IPS-11a (cell line): ENCODE data around the gene CYRIA.

ENCODE experiments used
- H3K4me3 ChIP-seq: one replicate; pipeline ENCODE4 v1.5.1; 2013; ENCODE audit warnings: low read depth, low read length, control low read depth

Gene CYRIA

DNA sequence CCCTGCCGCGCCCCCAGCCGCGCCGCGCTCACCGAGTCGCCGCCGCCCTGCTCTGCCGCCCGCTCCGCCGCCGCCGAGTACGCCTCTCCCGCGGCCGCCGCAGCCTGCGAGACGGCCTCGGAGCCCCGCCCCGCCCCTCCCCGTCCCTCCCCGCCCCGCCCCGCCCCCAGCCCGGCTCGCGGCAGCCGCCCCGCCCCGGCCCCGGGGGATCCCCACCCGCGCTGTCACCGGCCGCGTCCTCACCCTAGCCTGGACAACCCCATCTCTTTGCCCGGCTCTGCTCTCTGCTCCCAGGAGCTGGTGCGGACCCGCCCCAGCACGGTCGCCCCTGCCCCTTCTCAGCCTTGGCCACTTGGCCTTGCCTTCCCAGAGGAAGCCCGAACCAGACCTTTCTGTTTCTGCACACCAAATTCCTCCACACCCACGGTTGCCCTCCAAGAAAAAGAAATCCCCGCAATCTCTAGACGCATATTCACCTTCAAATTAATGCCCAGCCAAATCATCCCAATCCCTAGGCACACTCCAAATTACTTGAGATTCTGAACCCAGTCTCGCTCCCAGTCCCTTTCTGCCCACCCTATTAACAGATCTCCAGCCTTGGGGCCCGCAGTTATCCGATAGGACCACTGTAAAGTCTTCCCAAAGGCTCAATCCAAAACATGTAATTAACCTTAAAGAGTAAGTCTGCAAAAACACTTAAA is at the start of gene CYRIA:
CYRIA (minus strand) TSS at position 87 of the 701 bp plus-strand sequence. CDS start 77,715 bp downstream, outside the sequence.
- H3K4me3 ChIP-seq: peak within 1 kb of the TSS; percentile 60

- H3K4me3 ChIP-seq: no peak overlapping the region
Measured at GRCh38 chr2:16713011-16713423, 47.4 kb upstream of the CYRIA start.

- H3K4me3 ChIP-seq: no peak overlapping the region
Measured at GRCh38 chr2:16709769-16710168, 44.1 kb upstream of the CYRIA start.

DNA sequence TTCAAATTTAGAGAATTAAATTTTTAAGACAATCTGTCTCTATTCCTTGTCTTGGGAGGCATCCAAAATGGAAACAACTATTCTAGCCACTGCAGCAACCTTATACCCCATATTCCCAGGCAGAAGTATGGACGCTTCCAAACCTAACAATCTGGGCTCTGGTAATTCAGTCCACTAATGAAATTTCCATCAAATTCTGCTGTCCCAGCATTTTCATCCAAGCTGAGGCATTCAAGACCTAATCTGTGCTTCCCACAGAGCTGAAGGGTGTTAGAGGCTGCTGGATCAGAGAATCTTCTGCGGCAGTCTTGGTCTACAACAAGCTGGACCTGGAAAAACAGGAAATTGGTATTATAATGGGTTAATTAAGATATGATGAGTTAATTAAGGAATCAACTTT is 42.5 kb upstream of the CYRIA start:
- no peak overlapping the region for H3K4me3 ChIP-seq

DNA sequence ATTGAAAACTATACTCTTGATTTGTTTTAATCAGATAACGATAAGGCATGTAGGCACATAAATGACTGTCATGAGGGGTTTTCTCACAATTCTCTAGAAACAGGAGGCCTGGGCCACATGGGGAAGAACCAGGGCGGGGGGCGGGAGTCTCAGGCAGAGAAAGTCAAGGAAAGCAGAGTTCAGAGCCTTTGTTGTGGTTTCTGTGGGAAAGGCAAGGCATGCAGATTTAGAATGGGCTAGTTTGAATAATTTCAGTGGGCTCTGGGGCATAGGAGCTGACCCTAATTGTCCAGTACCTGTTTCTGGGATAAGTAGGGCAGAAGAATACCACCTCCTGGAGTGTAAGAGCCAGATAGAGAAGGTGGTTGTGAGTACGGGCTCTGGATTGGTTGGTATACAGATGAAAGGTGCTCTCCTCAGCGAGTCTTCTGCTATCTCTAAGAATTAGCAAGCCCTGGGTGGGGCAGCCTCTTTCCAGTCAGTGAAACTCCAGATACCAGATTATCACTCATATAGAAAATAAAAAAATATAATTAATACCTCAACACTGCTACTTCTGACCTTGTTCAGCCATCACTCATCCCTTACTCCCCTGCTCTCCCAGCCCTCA is 41.5 kb upstream of the CYRIA start:
- H3K4me3 ChIP-seq: no peak overlapping the region

DNA sequence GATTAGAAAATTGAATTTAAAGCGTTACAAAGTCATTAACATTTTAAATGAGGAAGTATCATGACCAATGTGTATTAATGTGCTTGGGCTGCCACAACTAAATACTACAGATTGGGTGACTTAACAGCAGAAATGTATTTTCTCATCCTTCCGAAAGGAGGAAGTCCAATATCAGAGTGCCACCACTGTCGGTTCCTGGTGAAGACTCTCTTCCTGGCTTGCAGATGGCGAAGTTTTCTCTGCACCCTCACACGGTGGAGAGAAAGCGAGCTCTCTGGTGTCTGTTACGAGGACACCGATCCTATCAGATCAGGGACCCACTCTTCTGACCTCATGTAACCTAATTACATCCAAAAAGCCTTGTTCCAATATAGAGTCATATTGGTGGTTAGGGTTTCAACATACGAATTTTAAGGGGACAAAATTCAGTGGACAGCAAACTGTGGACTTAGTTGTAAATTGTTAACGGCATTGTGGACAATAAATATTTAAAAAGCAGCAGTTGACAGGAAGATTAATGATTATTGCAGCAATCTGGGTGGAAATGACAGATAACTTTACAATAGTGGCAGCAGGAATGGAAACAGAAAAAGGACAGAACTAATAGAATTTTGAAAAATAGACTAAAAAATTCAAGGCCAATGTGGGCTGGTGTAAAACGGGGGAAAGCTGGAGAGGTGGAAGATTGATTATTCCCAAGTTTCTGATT is 35.1 kb upstream of the CYRIA start:
- no peak overlapping the region for H3K4me3 ChIP-seq

DNA sequence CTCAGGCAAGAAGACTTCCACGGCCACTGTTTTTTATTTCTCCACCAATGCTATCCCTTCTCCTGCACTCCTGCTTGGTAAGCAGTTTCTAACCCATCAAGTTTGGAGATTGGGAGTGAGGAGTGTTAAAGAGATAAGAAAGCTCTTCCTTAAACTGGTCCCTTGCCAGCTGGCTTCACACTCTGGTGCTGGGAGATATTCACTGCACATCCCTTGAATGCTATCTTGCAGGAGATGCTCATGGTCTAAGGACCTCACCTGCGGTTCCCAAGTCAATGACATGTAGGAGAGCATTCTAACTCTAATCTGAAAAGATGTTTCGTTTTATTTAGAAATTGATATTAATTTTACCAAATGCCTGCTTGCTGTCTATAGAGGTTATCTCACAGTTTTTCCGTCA is 28.2 kb upstream of the CYRIA start:
- H3K4me3 ChIP-seq: no peak overlapping the region

DNA sequence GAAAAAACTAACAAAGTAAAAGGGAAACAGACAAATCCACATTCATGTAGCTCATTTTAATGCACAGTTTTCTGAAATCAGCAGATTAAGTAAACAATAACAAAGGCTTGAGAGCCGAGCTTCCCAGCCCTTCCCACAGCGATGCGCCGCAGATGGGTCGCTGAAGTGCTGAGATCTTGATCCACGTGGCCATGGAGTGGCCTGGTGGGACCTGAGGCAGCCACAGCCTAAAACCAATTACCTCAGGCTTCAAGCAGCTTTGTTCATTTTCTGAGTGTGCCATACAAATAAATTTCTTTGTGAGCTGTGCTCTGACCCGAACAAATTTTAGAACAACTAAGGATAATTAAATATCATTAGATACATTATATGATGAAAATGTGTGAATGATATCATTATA is 25.6 kb upstream of the CYRIA start:
- no peak overlapping the region for H3K4me3 ChIP-seq

- no peak overlapping the region for H3K4me3 ChIP-seq
Measured at GRCh38 chr2:16687955-16688354, 22.3 kb upstream of the CYRIA start.

DNA sequence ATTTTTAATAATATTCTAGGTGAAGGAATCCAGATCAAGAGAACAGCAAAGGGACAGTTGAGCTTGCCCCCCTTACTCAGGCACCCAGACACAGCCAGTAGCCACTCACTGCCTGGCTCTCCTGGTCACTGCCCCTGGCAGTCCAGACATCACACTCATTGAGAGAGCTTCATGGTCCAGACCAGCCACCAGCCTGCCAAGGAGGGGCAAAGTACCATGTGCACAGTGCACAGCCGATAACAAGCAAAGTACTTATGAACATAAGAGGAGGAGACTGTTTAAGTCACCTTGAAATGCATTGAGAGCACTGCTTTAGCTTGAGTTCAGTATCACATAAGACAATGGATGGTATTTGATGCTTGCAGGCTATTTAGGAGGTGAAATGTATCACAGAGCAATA is 21.6 kb upstream of the CYRIA start:
- no peak overlapping the region for H3K4me3 ChIP-seq

GRCh38 chr2:16686641-16687040 is 21.0 kb upstream of the CYRIA start:
- no peak overlapping the region for H3K4me3 ChIP-seq

DNA sequence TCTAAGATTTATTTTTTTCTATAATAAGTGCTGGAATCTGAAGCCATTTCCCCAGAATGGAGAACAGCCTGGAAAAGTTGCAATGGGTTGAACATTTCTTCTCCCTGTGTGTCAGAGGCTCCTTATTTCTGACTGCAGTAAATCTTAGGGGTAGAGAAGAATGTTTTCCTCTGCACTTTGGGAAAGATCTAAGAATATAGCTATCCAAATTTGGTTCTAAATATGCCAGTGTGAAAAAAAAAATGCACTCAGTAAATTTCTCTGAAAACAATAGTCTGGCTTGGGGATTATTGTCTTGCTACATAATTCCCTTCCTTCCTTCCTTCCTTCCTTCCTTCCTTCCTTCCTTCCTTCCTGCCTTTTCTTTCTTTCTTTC is 19.7 kb upstream of the CYRIA start:
- H3K4me3 ChIP-seq: no peak overlapping the region

GRCh38 chr2:16684676-16685339 is 19.2 kb upstream of the CYRIA start:
- no peak overlapping the region for H3K4me3 ChIP-seq

DNA sequence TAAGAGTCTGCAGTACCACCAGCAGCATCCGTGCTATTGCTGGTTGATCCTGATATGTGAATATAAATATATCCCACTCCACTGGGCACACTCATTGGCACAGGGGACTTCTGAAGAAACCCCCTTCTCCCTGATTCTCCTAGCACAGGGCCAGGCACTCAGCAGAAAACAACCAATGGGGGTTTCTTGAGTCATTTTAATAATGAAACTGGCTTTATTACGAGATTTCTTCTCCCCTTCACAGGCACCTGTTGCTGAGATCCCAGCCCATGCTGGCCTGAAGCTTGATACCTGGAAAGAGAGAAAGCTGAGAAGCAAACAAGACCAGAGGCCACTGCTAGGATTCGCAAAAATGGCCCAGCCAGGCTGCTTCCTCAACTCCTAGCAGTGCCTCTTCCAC is 17.9 kb upstream of the CYRIA start:
- H3K4me3 ChIP-seq: no peak overlapping the region

- H3K4me3 ChIP-seq: no peak overlapping the region
Measured at GRCh38 chr2:16682431-16683118, 16.9 kb upstream of the CYRIA start.

GRCh38 chr2:16680781-16681180 is 15.1 kb upstream of the CYRIA start:
- no peak overlapping the region for H3K4me3 ChIP-seq

DNA sequence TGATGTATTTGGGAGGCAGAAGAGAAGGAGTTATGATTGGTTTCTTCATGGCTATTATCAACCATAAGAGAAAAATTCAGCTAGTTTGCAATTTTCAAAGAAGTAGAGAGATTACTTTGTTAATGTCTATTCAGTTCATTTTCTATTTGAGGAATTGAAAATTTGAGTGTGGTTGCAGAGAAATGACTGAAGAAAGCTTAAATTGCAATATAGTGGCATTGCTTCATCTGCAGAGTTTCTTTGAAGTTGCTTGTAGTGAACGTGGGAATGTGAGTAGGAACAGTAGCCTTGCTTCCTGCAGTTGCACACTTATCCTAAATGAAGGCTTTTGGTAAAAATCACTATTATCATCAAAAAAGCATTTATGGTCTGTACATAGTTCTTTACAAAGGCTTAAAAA is 14.7 kb upstream of the CYRIA start:
- no peak overlapping the region for H3K4me3 ChIP-seq

- H3K4me3 ChIP-seq: no peak overlapping the region
Measured at GRCh38 chr2:16678964-16679363, 13.3 kb upstream of the CYRIA start.

DNA sequence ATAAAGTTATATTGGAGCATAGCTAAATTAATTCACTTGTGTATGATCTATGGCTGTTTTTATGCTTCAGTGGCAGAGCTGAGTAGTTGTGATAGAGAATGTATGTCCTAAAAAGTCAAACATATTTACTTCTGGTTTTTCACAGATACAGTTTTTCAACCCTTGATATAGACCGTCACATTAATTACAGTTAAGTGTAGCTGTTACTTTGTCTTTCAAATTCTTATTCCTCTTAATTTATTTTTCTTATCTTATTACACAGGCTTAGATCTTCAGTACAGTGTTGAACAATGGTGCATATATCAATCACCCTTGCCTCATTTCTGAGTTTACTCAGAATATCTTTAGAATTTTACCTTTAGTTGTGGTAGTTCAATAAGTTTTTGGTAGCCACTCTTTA is 12.2 kb upstream of the CYRIA start:
- H3K4me3 ChIP-seq: no peak overlapping the region

GRCh38 chr2:16675781-16676180 is 10.1 kb upstream of the CYRIA start:
- no peak overlapping the region for H3K4me3 ChIP-seq

- H3K4me3 ChIP-seq: no peak overlapping the region
Measured at GRCh38 chr2:16674154-16674553, 8.5 kb upstream of the CYRIA start.
